ENCODE data around the gene UBASH3B. TPM values are rescaled to one million over a fixed set of nuclear protein-coding genes. Genes with fewer than 3 reads are reported as not detected.

Gene UBASH3B
- total RNA-seq, 2 donors from 2014 or later = 0.78 to 12.9 TPM

DNA sequence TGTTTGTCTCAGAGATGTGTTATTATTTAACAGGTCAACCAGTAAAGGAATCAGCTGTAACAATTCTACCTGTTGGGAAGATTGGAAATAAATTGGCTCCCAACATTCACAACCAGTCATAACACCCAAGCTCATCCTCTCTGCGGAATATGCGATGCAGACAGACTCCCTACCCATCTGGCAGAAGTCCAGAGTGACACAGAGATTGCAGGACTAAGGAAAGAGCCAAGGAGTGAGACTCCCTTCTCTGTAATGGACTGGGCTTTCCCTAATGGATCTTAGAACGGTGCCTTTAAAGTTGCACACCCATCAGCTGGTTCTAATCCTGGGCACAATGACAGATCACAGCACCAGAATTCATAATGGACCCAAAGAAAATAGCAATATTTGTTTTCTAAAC is 27.8 kb upstream of the UBASH3B start:
- Histone ChIP-seq H3K27ac (no peak overlapping the region), H3K36me3 (replicated peaks in 1 of 2; ENCODE audit: insufficient read depth in 1 of 2, low read depth in 2 of 2) (no peaks in the 10 kb centered on the region), H3K27me3 (no peaks in the 10 kb centered on the region), H3K4me1 (peaks cover 17% of the 10 kb centered on the region), H3K4me3 (no peak overlapping the region), H3K9me3 (no peaks in the 10 kb centered on the region)
- WGBS, 2 donors = 81 to 87% methylated on average over 3 of the region's 3 CpGs
- ATAC-seq (no peak), DNase-seq (no peak)
- intact Hi-C loops (cut with DNase I) = no loop called here
- no peak for TF ChIP-seq POLR2A (IDR thresholded peaks at IDR 0.05)
- TF ChIP-seq, protein P1, sequence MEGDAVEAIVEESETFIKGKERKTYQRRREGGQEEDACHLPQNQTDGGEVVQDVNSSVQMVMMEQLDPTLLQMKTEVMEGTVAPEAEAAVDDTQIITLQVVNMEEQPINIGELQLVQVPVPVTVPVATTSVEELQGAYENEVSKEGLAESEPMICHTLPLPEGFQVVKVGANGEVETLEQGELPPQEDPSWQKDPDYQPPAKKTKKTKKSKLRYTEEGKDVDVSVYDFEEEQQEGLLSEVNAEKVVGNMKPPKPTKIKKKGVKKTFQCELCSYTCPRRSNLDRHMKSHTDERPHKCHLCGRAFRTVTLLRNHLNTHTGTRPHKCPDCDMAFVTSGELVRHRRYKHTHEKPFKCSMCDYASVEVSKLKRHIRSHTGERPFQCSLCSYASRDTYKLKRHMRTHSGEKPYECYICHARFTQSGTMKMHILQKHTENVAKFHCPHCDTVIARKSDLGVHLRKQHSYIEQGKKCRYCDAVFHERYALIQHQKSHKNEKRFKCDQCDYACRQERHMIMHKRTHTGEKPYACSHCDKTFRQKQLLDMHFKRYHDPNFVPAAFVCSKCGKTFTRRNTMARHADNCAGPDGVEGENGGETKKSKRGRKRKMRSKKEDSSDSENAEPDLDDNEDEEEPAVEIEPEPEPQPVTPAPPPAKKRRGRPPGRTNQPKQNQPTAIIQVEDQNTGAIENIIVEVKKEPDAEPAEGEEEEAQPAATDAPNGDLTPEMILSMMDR (IDR thresholded peaks at IDR 0.05) = no peak

DNA sequence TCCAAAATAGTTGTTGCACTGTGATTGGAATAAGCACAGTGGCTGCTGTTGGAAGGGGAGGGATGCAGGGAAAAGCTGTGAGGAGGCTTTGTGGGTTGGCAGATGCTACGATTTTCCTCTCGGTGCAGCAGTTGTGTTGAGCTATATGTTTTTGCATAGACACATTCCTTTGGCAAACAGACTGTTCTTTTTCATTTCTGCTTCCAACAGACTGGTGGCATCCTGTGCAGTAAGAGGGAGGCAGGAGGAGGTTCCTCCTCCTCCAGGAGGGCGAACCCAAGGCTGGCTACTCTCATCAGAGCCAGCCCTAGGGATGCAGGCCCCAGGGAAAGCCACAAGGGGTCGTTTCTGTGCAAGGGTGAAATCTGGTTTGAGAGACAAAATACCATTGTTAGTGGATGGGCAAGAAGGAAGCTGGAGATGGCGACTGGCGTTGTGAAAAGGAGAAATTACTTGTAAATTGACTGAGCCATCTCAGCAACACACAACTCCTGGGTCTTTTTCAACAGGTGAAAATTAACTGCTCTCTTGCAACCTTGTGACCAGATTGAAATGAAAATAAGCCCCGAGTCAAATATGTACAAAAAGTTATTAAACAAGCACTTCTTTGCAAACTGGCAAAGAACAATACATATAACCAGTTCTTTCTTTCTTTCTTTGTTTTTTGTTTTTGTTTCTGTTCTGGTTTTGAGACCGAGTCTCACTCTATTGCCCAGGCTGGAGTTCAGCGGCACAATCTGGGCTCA is 26.5 kb upstream of the UBASH3B start:
- 39 to 52% methylated on average over 9 of the region's 9 CpGs for WGBS, 2 donors
- intact Hi-C loops (cut with DNase I) = no loop called here
- Histone ChIP-seq H3K36me3 (replicated peaks in 1 of 2; ENCODE audit: insufficient read depth in 1 of 2, low read depth in 2 of 2) (no peaks in the 10 kb centered on the region), H3K4me1 (peaks cover 17% of the 10 kb centered on the region), H3K9me3 (no peaks in the 10 kb centered on the region), H3K4me3 (no peak overlapping the region), H3K27me3 (no peaks in the 10 kb centered on the region), H3K27ac (no peak overlapping the region)
- DNase-seq (peak; percentile 57 to 73 (median 68)), ATAC-seq (peak; percentile 61)
- no peak for TF ChIP-seq POLR2A (IDR thresholded peaks at IDR 0.05)
- TF ChIP-seq, protein P1 (IDR thresholded peaks at IDR 0.05) = peak; percentile 42 to 80 (median 76)

DNA sequence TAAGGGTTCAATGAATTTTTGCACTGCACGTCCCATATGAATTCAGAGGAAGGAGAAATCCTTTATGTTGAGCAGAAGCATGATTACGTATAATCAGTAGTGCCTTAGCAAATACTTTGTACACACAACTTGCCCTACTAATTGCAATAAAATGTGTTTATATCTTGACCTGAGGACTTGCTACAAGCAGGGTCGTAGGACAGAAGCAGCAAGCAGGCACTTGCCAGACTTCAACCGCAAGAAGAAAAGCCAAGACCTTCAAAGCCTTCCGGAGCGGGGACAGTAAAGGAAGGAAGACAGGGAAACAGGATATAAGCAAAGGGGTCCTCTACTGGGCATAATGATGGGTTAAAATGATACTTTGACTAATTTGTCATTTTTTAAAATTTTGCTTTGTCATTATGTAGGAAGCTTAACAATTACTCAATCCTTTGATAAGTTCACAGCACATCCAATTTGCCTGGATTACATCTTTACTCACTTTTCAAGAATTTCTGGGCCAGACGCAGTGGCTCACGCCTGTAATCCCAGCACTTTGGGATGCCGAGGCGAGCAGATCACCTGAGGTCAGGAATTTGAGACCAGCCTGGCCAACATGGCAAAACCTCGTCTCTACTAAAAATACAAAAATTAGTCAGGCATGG is 23.2 kb upstream of the UBASH3B start:
- TF ChIP-seq POLR2A (IDR thresholded peaks at IDR 0.05) = no peak
- TF ChIP-seq, protein P1 (IDR thresholded peaks at IDR 0.05) = no peak
- ATAC-seq (no peak), DNase-seq (no peak)
- no peaks in the 10 kb centered on the region for H3K27me3 ChIP-seq
- no peak overlapping the region for H3K4me3 ChIP-seq
- peaks cover 4% of the 10 kb centered on the region for H3K4me1 ChIP-seq
- H3K27ac ChIP-seq = no peak overlapping the region
- H3K9me3 ChIP-seq = no peaks in the 10 kb centered on the region
- 70 to 85% methylated on average over 11 of the region's 11 CpGs for WGBS, 2 donors
- intact Hi-C loops (cut with DNase I) = loop anchor here (5.0 kb wide), 1 partner anchor 150 kb away; no protein-coding TSS in a partner anchor
- H3K36me3 ChIP-seq (replicated peaks in 1 of 2; ENCODE audit: insufficient read depth in 1 of 2, low read depth in 2 of 2) = no peaks in the 10 kb centered on the region

DNA sequence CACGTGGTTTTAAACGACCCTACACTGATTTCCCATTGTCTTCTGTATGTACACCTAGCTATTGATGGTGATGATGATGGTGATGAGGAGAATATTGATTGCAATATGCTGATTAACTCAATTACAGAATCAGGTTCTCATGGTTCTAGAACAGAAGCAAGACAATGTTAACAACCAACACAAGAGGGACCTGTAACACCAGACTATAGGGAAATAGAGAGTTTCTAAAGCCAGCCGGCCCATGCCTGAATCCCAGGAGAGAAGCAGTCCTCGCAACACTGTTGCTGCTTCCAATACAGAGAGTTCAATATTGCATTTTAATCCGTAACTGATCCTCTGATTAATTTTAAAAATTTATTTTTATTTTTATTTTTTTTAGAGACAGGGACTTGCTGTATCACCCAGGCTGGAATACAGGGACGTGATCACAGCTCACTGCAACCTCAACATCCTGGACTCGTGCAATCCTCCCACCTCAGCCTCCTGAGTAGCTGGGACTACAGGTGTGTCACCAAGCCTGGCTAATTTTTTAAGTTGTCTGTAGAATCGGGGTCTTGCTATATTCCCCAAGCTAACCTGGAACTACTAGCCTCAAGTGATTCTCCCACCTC is 22.2 kb upstream of the UBASH3B start:
- no peaks in the 10 kb centered on the region for H3K9me3 ChIP-seq
- WGBS, 2 donors = 41 to 62% methylated on average over 8 of the region's 8 CpGs
- ATAC-seq (peak; percentile 21), DNase-seq (peak in 1 of 4 donors; percentile 16)
- H3K36me3 ChIP-seq (replicated peaks in 1 of 2; ENCODE audit: insufficient read depth in 1 of 2, low read depth in 2 of 2) = no peaks in the 10 kb centered on the region
- no peaks in the 10 kb centered on the region for H3K27me3 ChIP-seq
- intact Hi-C loops (cut with DNase I) = loop anchor here (5.0 kb wide), 1 partner anchor 149 kb away; no protein-coding TSS in a partner anchor
- TF ChIP-seq, protein P1 (IDR thresholded peaks at IDR 0.05) = peak in 4 of 7 experiments; percentile 29 to 44 (median 36)
- TF ChIP-seq POLR2A (IDR thresholded peaks at IDR 0.05) = no peak
- peaks cover 4% of the 10 kb centered on the region for H3K4me1 ChIP-seq
- H3K27ac ChIP-seq = no peak overlapping the region
- no peak overlapping the region for H3K4me3 ChIP-seq
